HFF-Myc (cell line): ENCODE measurements around the gene CRISP2.
"Not testable (repeated sequence)": the region's sequence is repeated elsewhere in the genome, so short reads cannot be mapped to it uniquely, and the experiment has no call there.

ENCODE experiments used
- DNase-seq: peaks from one replicate; pipeline ENCODE4 v3.0.0-alpha.2; 2011; ENCODE audit warnings: low read depth; ENCODE audit errors: extremely low read depth
- H3K4me3 ChIP-seq: replicated peaks from 2 replicates; pipeline ENCODE4 v1.5.1; 2011; ENCODE audit warnings: low read depth, mild to moderate bottlenecking, control low read depth, low read length
- TF ChIP-seq, protein P1 (sequence below): IDR thresholded peaks from 2 replicates; pipeline ENCODE4 v1.5.1; 2012; ENCODE audit warnings: mild to moderate bottlenecking, low read depth, low read length, control low read depth; ENCODE audit errors: missing control alignments

CRISP2 gene

DNA sequence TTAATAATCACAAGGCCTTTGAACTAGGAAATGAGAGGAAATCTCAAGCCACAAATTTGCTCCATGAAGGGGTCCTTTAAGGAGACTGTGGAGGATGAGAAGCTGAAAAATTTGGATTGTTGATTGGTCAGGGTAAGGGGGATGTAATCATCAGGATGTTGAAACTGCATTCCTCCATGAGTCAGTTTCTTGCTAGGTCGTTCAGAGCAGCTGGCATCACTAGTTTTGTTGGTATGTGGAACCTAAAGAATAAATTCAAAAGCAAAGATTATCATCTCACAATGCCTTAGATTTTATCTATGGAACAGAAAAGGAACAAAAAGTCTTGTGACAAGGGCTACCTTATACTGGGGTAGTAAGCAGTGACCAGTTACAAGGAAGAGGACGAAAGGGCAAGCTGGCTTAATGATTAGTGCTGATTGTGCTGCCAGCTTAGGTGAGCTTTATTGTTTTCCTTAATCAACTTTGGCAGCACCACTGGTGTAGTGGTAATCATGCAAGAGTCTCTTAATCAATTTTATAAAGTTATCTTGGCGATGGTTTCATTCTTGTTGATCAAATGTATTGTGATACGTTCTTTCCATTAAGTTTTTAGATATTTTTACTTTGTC lies 36.6 kb downstream of the CRISP2 start:
- TF ChIP-seq, protein P1, sequence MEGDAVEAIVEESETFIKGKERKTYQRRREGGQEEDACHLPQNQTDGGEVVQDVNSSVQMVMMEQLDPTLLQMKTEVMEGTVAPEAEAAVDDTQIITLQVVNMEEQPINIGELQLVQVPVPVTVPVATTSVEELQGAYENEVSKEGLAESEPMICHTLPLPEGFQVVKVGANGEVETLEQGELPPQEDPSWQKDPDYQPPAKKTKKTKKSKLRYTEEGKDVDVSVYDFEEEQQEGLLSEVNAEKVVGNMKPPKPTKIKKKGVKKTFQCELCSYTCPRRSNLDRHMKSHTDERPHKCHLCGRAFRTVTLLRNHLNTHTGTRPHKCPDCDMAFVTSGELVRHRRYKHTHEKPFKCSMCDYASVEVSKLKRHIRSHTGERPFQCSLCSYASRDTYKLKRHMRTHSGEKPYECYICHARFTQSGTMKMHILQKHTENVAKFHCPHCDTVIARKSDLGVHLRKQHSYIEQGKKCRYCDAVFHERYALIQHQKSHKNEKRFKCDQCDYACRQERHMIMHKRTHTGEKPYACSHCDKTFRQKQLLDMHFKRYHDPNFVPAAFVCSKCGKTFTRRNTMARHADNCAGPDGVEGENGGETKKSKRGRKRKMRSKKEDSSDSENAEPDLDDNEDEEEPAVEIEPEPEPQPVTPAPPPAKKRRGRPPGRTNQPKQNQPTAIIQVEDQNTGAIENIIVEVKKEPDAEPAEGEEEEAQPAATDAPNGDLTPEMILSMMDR = no peak
- no peak overlapping the region for H3K4me3 ChIP-seq
- no peak for DNase-seq

DNA sequence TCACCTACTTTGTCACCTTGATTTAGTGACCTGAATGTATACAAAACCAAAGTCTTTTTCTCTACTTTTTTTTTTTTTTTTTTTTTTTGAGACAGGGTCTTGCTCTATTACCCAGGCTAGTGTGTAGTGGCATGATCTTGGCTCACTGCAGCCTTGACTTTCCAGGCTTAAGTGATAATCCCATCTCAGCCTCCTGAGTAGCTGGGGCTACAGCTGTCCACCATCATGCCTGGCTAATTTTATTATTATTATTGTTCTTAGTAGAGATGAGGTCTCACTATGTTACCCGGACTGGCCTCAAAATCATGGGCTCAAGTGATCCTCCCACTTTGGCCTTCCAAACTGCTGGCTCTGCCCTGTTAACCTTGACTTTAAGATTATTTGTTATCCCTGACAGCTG lies 37.5 kb downstream of the CRISP2 start:
- no peak for DNase-seq
- TF ChIP-seq, protein P1 = no peak
- H3K4me3 ChIP-seq = no peak overlapping the region

DNA sequence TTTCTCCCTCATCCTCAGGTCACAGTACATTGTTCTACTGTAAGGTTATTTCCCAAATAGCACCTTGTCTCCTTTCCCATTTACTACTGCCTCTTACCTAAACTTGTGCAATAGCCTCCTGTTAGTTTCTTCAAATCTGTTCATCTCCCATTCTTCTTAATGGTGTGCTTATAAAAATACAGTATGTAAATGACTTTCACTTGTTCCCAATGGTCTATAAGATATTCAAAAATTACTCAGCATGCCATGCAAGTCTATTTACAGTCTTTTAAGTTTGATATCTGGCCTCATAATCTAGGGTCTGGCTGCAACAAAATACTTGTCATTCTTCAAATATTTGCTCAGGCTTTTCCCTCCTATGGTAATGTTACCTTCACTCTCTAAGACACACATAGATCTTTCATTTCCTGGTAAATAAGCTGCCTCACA lies 45.2 kb downstream of the CRISP2 start:
- TF ChIP-seq, protein P1 = no peak
- no peak for DNase-seq

DNA sequence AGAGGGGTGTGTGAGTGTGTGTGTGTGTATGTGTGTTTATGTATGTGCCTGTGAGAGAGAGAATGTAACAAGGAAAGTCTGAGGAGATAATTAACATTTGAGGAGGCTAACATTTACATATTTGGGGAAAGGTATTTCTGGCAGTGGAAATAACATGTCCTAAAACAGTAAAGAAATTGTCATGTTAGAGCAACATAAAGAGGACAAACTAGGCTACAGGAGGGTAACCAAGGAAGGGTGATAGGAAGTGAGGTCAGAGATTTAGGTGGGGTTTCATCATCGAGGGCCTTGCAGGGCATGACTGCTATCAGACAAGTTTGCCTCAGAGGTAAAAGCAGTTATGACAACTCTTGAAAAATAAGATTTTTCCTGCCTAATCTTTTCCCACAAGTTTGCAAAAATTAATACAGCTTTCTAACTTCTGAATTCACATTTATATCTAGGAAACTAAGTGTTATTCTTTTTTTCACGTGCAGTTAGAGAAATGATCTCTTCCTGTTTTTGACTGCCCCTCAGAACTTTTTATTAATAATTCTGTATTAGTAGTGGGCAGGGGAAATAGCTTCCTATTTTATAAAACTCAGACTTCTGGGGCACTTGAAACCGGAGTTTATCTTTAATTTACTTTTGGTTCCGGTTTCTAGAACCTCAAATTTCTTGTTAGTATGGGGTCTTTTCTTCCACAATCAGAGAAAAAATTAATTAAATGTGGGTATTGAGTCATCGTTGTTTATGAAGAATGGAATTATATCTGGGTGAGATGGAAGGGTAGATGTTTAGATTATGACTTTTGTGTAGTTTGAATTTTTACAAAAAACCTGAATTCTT lies 46.2 kb downstream of the CRISP2 start:
- TF ChIP-seq, protein P1 = no peak
- H3K4me3 ChIP-seq = no peak overlapping the region
- DNase-seq = no peak

More for the DNA sequence above, 45.2 kb downstream of the CRISP2 start:
- no peak overlapping the region for H3K4me3 ChIP-seq

DNA sequence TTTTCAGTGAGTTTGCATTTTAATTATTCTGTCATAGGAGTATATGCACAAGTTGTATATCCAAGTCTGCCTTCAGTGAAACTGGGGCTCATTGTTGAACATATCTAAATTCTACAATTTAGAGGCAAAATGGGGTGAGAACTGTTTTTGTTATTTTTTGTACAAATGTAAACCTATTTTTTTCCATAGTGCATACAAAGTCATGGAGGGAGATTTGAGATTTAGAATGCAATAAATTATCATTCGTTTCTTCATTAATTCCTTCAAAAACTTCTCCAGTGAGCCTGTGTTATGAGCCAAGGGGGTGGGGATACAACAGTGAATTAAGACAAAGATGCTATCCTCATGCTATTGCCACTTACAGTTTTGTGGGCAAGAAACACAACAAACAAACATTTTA lies 46.9 kb downstream of the CRISP2 start:
- no peak for DNase-seq
- H3K4me3 ChIP-seq = no peak overlapping the region
- TF ChIP-seq, protein P1 = no peak

DNA sequence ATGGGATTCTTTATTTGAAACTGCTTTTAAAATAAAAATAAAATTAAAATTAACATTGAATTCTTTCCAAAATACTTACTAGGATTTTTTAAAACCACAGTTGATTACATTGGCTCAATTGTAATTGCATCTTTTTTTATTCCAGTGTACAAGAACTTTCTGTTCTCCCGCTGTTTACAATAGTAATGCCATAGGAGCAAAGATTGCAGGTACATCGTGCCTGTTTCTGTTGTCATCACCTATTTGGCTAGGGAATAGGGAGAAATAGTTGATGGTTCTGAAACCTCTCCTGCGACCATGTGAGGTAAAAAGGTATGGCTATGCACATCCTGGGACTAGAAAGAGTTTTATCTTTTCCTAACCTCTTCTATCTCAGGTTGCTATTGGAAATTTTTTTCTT lies 48.5 kb downstream of the CRISP2 start:
- H3K4me3 ChIP-seq = no peak overlapping the region
- DNase-seq = no peak
- TF ChIP-seq, protein P1 = no peak

DNA sequence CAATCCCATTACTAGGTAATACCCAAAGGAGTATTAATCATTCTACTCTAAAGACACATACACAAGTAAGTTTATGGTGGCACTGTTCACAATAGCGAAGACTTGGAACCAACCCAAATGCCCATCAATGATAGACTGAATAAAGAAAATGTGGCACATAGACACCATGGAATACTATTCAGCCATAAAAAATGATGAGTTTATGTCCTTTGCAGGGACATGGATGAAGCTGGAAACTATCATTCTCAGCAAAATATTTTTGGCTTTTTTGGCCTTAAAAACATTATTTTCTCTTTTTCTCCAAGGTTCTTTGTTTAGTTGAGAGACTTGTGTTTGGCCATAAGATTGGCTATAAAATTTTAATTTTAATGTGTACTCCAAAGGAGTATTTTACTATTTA lies 49.3 kb downstream of the CRISP2 start:
- not testable (repeated sequence) for H3K4me3 ChIP-seq, DNase-seq
